ENCODE measurements around the gene CCDC185.
"Not testable (repeated sequence)": the region's sequence is repeated elsewhere in the genome, so short reads cannot be mapped to it uniquely, and the experiment has no call there.

Gene CCDC185

GRCh38 chr1:223363856-223364684 is 29.1 kb upstream of the CCDC185 start, which contains the start of gene SUSD4:
Gene SUSD4, minus strand, starts transcription at chr1:223364176. Its CDS starts 751 bp downstream, at chr1:223363425.
- Mint-ChIP-seq H3K4me3 (peak within 1 kb of the TSS; percentile 70), H3K4me1 (ENCODE audit: low read depth) (peaks cover 22% of the 10 kb centered on the region), H3K36me3 (ENCODE audit: low read depth) (no peaks in the 10 kb centered on the region), H3K9me3 (no peaks in the 10 kb centered on the region), H3K27ac (no peak within 1 kb of the TSS), H3K27me3 (peaks cover 66% of the 10 kb centered on the region)
- intact Hi-C loops (cut with micrococcal nuclease), result no loop called here

DNA sequence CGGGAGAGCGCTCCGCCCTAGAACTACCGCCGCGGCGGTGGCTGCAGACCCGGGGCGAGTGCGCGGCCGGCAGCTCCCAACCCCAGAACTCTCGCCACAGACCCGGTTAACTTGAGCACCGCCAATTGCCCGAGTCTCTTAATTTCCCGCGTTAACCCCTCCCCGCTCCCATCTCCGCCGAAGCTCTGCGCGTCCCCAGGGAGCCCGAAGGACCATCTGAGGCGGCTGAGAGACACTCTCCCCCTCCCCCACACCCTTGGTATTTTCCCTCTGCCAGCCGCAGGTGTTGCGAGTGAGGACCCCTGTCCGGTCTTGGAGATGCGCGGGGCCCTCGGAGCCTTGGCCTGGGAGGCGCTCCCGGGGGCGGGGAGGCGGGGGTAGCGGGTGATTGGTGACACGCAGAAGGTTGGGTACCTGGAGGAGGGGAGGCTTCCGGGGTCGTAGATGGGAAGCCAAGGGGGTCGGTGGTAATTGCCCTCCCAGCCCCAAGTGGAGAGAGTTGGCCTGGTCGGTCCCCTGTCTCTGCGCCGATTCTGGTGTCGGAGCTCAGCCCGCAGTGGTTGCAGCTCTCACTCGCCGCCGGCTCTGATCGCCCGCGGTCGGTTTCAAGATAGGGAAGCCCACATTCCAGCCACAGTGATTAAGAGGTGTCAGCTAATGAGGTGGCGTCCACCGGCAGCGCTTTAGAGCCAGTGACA is 28.4 kb upstream of the CCDC185 start:
- H3K27ac Mint-ChIP-seq, result no peak overlapping the region
- intact Hi-C loops (cut with micrococcal nuclease), result no loop called here
- H3K4me3 Mint-ChIP-seq, result peak overlapping the region; percentile 70
- peaks cover 63% of the 10 kb centered on the region for H3K27me3 Mint-ChIP-seq
- no peaks in the 10 kb centered on the region for H3K36me3 Mint-ChIP-seq (ENCODE audit: low read depth)
- H3K4me1 Mint-ChIP-seq (ENCODE audit: low read depth), result peaks cover 22% of the 10 kb centered on the region
- no peaks in the 10 kb centered on the region for H3K9me3 Mint-ChIP-seq

DNA sequence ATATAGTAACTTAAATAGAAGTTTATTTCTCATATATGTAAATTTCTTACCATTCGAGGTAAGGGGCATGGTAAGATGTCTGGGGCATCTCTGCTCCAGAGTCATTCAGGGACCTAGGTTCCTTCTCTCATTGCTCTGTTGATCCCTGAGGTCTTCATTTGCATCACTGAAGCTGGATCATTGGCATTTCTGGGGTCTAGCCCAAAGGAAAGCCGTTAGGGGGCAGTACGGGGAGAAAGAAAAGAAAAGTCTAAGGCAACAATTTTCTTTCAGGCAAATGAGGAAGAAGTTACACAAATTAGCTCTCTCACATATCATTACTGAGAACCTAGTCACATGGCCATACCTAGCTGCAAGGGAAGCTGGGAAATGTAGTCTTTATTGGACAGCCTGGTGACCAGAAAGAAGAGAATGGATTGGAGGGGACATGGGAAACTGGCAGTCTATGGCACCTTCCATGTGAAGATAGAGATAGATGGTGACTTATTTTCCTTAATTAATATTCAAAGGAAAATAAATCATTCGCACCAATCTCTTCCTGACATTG is 19.1 kb upstream of the CCDC185 start:
- no peak overlapping the region for H3K4me3 Mint-ChIP-seq
- H3K36me3 Mint-ChIP-seq (ENCODE audit: low read depth), result no peaks in the 10 kb centered on the region
- no peak overlapping the region for H3K27ac Mint-ChIP-seq
- H3K4me1 Mint-ChIP-seq (ENCODE audit: low read depth), result no peaks in the 10 kb centered on the region
- peaks cover 16% of the 10 kb centered on the region for H3K9me3 Mint-ChIP-seq
- H3K27me3 Mint-ChIP-seq, result peaks cover 20% of the 10 kb centered on the region
- intact Hi-C loops (cut with micrococcal nuclease), result no loop called here

- Mint-ChIP-seq H3K27ac (no peak overlapping the region), H3K4me1 (ENCODE audit: low read depth) (no peaks in the 10 kb centered on the region), H3K27me3 (peaks cover 12% of the 10 kb centered on the region), H3K36me3 (ENCODE audit: low read depth) (no peaks in the 10 kb centered on the region), H3K9me3 (peaks cover 16% of the 10 kb centered on the region), H3K4me3 (no peak overlapping the region)
- intact Hi-C loops (cut with micrococcal nuclease), result no loop called here
Measured at GRCh38 chr1:223378754-223379153, 14.5 kb upstream of the CCDC185 start.

GRCh38 chr1:223386013-223386412 is 7.2 kb upstream of the CCDC185 start:
- Mint-ChIP-seq H3K36me3 (ENCODE audit: low read depth) (no peaks in the 10 kb centered on the region), H3K9me3 (no peaks in the 10 kb centered on the region), H3K4me3 (no peak overlapping the region), H3K27ac (no peak overlapping the region), H3K27me3 (peaks cover 24% of the 10 kb centered on the region), H3K4me1 (ENCODE audit: low read depth) (no peaks in the 10 kb centered on the region)
- intact Hi-C loops (cut with micrococcal nuclease), result no loop called here

- Mint-ChIP-seq H3K4me1 (ENCODE audit: low read depth) (no peaks in the 10 kb centered on the region), H3K27me3 (peaks cover 52% of the 10 kb centered on the region), H3K9me3 (no peaks in the 10 kb centered on the region), H3K27ac (no peak overlapping the region), H3K4me3 (no peak overlapping the region), H3K36me3 (ENCODE audit: low read depth) (no peaks in the 10 kb centered on the region)
- intact Hi-C loops (cut with micrococcal nuclease), result no loop called here
Measured at GRCh38 chr1:223390618-223391017, 2.6 kb upstream of the CCDC185 start.

- Mint-ChIP-seq H3K4me3 (no peak overlapping the region), H3K4me1 (ENCODE audit: low read depth) (no peaks in the 10 kb centered on the region), H3K27ac (no peak overlapping the region), H3K9me3 (no peaks in the 10 kb centered on the region), H3K36me3 (ENCODE audit: low read depth) (no peaks in the 10 kb centered on the region), H3K27me3 (peaks cover 45% of the 10 kb centered on the region)
- intact Hi-C loops (cut with micrococcal nuclease), result no loop called here
Measured at GRCh38 chr1:223394242-223394641, 1.0 kb downstream of the CCDC185 start.

DNA sequence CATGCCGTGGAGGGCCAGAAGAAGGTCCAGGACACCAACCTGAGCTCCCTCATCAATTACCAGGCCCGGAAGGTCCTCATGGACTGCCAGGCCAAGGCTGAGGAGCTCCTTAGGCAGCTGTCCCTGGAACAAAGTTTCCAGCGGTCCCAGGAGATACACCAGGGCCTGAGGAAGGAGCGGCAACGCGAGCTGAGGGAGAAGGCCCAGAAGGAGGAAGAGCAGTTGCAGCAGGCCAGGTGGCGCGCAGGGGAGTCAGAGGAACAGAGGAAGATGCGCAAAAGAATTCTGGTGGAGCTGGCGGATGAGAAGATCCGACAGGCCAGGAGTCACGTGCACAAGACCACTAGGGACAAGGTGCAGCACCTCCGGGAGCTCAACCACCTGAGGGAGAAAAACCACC is 1.5 kb downstream of the CCDC185 start:
- Mint-ChIP-seq H3K4me1 (ENCODE audit: low read depth) (no peaks in the 10 kb centered on the region), H3K27me3 (peaks cover 42% of the 10 kb centered on the region), H3K27ac (no peak overlapping the region), H3K36me3 (ENCODE audit: low read depth) (no peaks in the 10 kb centered on the region), H3K4me3 (no peak overlapping the region), H3K9me3 (no peaks in the 10 kb centered on the region)
- intact Hi-C loops (cut with micrococcal nuclease), result no loop called here

DNA sequence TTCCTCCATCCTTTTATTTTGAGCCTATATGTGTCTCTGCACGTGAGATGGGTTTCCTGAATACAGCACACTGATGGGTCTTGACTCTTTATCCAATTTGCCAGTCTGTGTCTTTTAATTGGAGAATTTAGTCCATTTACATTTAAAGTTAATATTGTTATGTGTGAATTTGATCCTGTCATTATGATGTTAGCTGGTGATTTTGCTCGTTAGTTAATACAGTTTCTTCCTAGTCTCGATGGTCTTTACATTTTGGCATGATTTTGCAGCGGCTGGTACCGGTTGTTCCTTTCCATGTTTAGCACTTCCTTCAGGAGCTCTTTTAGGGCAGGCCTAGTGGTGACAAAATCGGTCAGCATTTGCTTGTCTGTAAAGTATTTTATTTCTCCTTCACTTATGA is 6.2 kb downstream of the CCDC185 start:
- H3K27me3 Mint-ChIP-seq; intact Hi-C loops (cut with micrococcal nuclease); H3K36me3 Mint-ChIP-seq (ENCODE audit: low read depth); H3K4me1 Mint-ChIP-seq (ENCODE audit: low read depth); H3K4me3 Mint-ChIP-seq; H3K27ac Mint-ChIP-seq: not testable (repeated sequence)
- H3K9me3 Mint-ChIP-seq, result peaks cover 22% of the 10 kb centered on the region

DNA sequence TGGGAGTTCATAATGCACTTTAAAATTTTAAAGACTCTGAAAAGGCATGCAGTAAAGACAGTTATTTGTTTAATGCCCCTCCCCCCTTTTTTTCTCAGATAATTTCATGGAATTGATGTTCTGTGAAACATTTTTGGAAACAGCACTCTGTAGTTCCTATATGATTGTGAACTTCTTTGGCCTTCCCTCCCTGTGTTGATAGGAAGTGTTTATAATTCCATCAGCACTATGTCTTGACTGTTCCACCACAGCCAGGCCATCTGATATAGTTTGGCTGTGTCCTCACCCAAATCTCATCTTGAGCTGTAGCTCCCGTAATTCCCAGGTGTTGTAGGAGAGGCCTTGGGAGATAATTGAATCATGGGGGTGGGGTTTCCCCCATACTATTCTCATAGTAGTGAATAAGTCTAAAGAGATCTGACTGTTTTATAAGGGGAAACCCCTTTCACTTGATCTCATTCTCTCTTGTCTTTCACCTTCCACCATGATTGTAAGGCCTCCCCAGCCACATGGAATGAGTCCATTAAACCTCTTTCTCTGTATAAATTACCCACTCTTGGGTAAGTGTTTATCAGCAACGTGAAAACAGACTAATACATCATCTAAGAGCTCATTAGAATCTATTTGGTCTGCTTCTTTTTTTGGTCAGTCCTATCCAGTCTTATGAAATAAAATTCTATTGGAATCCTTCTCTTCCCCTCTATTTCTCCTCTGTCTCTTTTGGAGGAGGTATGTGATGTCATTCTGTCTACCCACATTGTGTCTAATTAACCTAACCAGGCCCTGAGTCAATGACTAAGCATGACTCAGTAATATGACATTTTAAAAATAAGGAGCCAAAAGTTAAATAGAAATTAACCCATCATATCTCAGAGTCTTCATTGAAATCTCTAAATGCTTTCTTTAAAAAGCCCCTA is 8.9 kb downstream of the CCDC185 start:
- no peak overlapping the region for H3K4me3 Mint-ChIP-seq
- intact Hi-C loops (cut with micrococcal nuclease), result no loop called here
- H3K27me3 Mint-ChIP-seq, result peaks cover 15% of the 10 kb centered on the region
- peaks cover 32% of the 10 kb centered on the region for H3K9me3 Mint-ChIP-seq
- no peak overlapping the region for H3K27ac Mint-ChIP-seq
- H3K36me3 Mint-ChIP-seq (ENCODE audit: low read depth), result no peaks in the 10 kb centered on the region
- no peaks in the 10 kb centered on the region for H3K4me1 Mint-ChIP-seq (ENCODE audit: low read depth)

- Mint-ChIP-seq H3K36me3 (ENCODE audit: low read depth) (no peaks in the 10 kb centered on the region), H3K27me3 (peaks cover 15% of the 10 kb centered on the region), H3K9me3 (peaks cover 32% of the 10 kb centered on the region), H3K4me1 (ENCODE audit: low read depth) (no peaks in the 10 kb centered on the region), H3K4me3 (no peak overlapping the region), H3K27ac (no peak overlapping the region)
- intact Hi-C loops (cut with micrococcal nuclease), result no loop called here
Measured at GRCh38 chr1:223402790-223403142, 9.6 kb downstream of the CCDC185 start.

DNA sequence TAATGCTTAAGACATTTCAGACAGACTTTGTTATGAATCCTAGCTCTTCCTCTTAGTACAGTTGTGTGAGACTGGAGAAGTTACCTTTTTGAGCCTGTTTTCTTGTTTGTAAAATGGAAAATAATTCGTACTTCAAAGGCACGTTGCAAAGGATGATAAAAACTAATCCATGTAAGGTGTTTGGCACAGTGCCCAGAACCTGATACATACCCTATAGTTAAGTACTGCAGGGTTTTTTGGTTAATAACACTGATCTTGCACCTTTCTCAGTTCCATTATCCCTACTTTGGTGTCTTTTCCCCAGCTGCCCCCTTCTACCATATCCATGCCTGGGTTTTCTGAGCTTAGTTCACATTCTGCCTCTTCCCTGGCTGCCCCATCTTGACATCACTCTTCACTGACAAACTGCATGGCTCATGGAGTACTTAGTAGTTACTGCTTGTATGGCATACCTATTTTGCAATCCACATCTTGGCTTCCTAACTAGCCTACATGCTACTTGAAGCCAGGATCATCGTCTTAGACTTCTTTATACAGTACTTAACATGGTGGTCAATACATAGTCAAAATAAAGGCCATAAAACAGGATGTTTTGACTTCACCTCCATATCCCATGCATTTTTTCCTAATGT is 10.1 kb downstream of the CCDC185 start:
- Mint-ChIP-seq H3K27ac (no peak overlapping the region), H3K36me3 (ENCODE audit: low read depth) (no peaks in the 10 kb centered on the region), H3K27me3 (peaks cover 15% of the 10 kb centered on the region), H3K4me3 (no peak overlapping the region), H3K9me3 (peaks cover 32% of the 10 kb centered on the region), H3K4me1 (ENCODE audit: low read depth) (no peaks in the 10 kb centered on the region)
- intact Hi-C loops (cut with micrococcal nuclease), result no loop called here

GRCh38 chr1:223405507-223405906 is 12.3 kb downstream of the CCDC185 start:
- H3K9me3 Mint-ChIP-seq, result peaks cover 32% of the 10 kb centered on the region
- H3K27me3 Mint-ChIP-seq, result peaks cover 15% of the 10 kb centered on the region
- H3K4me3 Mint-ChIP-seq, result no peak overlapping the region
- no peaks in the 10 kb centered on the region for H3K36me3 Mint-ChIP-seq (ENCODE audit: low read depth)
- H3K27ac Mint-ChIP-seq, result no peak overlapping the region
- no peaks in the 10 kb centered on the region for H3K4me1 Mint-ChIP-seq (ENCODE audit: low read depth)
- intact Hi-C loops (cut with micrococcal nuclease), result no loop called here

Data from dendritic cell treated with granulocyte-macrophage colony-stimulating factor and Interleukin-4, amounts not matched to agents 40 ng/mL and 50 ng/mL, for 4 days (primary cell).